Measurements from ENCODE around the gene STRADA. TPM values are rescaled to one million over a fixed set of nuclear protein-coding genes. Genes with fewer than 3 reads are reported as not detected.
A peak's percentile ranks its signal among the peaks of the same experiment; 100 is the strongest.

Gene STRADA
- total and polyA plus RNA-seq, 7 experiments from 2014 or later, result 19.9 to 69.7 (median 54.0) TPM

GRCh38 chr17:63696381-63696961 is 45.1 kb downstream of the STRADA start:
- H3K4me1 Mint-ChIP-seq, result peaks cover 45 to 62% (median 47%) of the 10 kb centered on the region in 7 donors
- DNase-seq, result peak in 8 of 9 donors; percentile 23 to 64 (median 54)
- H3K27me3 Mint-ChIP-seq, result no peaks in the 10 kb centered on the region
- peak overlapping the region; percentile 83 to 100 (median 98) for H3K4me3 Mint-ChIP-seq
- H3K9me3 Mint-ChIP-seq, result peaks cover 0 to 11% (median 0%) of the 10 kb centered on the region in 11 donors
- H3K36me3 ChIP-seq (ENCODE audit: control insufficient read depth in 2 of 3, insufficient read depth in 3 of 3, low read length in 3 of 3), result peaks cover 6 to 56% (median 24%) of the 10 kb centered on the region in 3 experiments
- ChIA-PET POLR2A (interaction anchor here (0.7 to 7.5 kb wide), 21 partner anchors 10 to 449 kb away, joined by 3 to 810 read pairs (median 14); partner anchors contain the start of genes CCDC47, DDX42, FTSJ3 and MAP3K3), CTCF (interaction anchor here (0.9 to 7.8 kb wide), 4 partner anchors 13 to 132 kb away, joined by 3 to 198 read pairs (median 6); partner anchors contain the start of genes CCDC47 and DDX42)
- peaks cover 41 to 44% of the 10 kb centered on the region in 2 donors for H3K4me1 ChIP-seq (ENCODE audit: control insufficient read depth in 2 of 2, insufficient read depth in 2 of 2, low read length in 2 of 2)
- intact Hi-C loops (cut with micrococcal nuclease), result loop anchor here (5.0 kb wide), 2 partner anchors 84 to 269 kb away; no protein-coding TSS in a partner anchor
- H3K4me3 ChIP-seq (ENCODE audit: low read length), result peak overlapping the region; percentile 81
- no peaks in the 10 kb centered on the region for H3K9me3 ChIP-seq (ENCODE audit: control insufficient read depth in 2 of 3, low read length in 3 of 3)
- peak overlapping the region; percentile 89 to 100 (median 99) for H3K27ac Mint-ChIP-seq
- peak overlapping the region; percentile 93 for H3K27ac ChIP-seq (ENCODE audit: low read depth, low read length)
- ATAC-seq, result no peak
- no peaks in the 10 kb centered on the region for H3K27me3 ChIP-seq (ENCODE audit: control insufficient read depth in 2 of 2, insufficient read depth in 2 of 2, low read length in 2 of 2)
- H3K36me3 Mint-ChIP-seq, result peaks cover 3 to 33% (median 24%) of the 10 kb centered on the region in 5 donors

DNA sequence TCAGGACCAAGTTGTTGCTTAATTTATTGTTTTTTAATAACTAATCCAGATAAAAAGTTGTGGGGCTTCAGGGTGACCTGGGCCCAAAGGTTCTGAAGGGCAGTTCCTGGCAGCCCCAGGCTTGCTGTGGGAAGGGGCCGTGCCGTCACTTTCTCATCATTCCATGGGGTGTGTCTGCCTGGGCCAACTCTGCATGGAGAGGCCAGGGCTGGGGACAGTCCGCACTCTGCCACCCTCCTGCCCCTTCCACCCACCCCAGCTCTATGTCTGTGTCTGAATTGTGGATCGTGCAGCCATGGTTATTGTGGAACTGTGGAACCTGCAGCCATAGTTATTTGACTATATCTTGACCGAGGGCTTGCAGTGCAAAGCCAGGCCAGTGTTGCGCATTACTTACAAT is 45.7 kb downstream of the STRADA start:
- CTCF ChIA-PET, result interaction anchor here (0.5 to 7.8 kb wide), 4 partner anchors 13 to 139 kb away, joined by 3 to 198 read pairs (median 3); no protein-coding TSS in a partner anchor
- Mint-ChIP-seq H3K4me3 (peak overlapping the region; percentile 83 to 100 (median 98)), H3K27me3 (no peaks in the 10 kb centered on the region), H3K9me3 (peaks cover 0 to 13% (median 0%) of the 10 kb centered on the region in 11 donors), H3K36me3 (peaks cover 3 to 36% (median 24%) of the 10 kb centered on the region in 5 donors), H3K4me1 (peaks cover 42 to 62% (median 49%) of the 10 kb centered on the region in 7 donors), H3K27ac (peak overlapping the region; percentile 89 to 100 (median 99))
- Histone ChIP-seq H3K4me1 (ENCODE audit: control insufficient read depth in 2 of 2, insufficient read depth in 2 of 2, low read length in 2 of 2) (peaks cover 36 to 44% of the 10 kb centered on the region in 2 donors), H3K4me3 (ENCODE audit: low read length) (peak overlapping the region; percentile 81), H3K36me3 (ENCODE audit: control insufficient read depth in 2 of 3, insufficient read depth in 3 of 3, low read length in 3 of 3) (peaks cover 6 to 61% (median 24%) of the 10 kb centered on the region in 3 experiments), H3K27me3 (ENCODE audit: control insufficient read depth in 2 of 2, insufficient read depth in 2 of 2, low read length in 2 of 2) (no peaks in the 10 kb centered on the region), H3K9me3 (ENCODE audit: control insufficient read depth in 2 of 3, low read length in 3 of 3) (no peaks in the 10 kb centered on the region), H3K27ac (ENCODE audit: low read depth, low read length) (peak overlapping the region; percentile 93)
- intact Hi-C loops (cut with micrococcal nuclease), result loop anchor here (5.0 kb wide), 2 partner anchors 84 to 269 kb away; no protein-coding TSS in a partner anchor
- ATAC-seq (no peak), DNase-seq (peak in 3 of 9 donors; percentile 8 to 45 (median 14))
- POLR2A ChIA-PET, result interaction anchor here (0.5 to 7.5 kb wide), 26 partner anchors 9 to 450 kb away, joined by 3 to 810 read pairs (median 8); partner anchors contain the start of genes CCDC47, DDX42, FTSJ3 and MAP3K3

GRCh38 chr17:63694950-63695773 is 46.4 kb downstream of the STRADA start:
- peaks cover 35 to 44% of the 10 kb centered on the region in 2 donors for H3K4me1 ChIP-seq (ENCODE audit: control insufficient read depth in 2 of 2, insufficient read depth in 2 of 2, low read length in 2 of 2)
- POLR2A ChIA-PET, result interaction anchor here (0.5 to 7.5 kb wide), 37 partner anchors 7 to 450 kb away, joined by 3 to 810 read pairs (median 4); partner anchors contain the start of genes CCDC47, CYB561, DCAF7 and DDX42
- H3K4me3 ChIP-seq (ENCODE audit: low read length), result peak overlapping the region; percentile 9
- DNase-seq (peak in 6 of 9 donors; percentile 20 to 44 (median 34)), ATAC-seq (no peak)
- Mint-ChIP-seq H3K4me3 (peak overlapping the region; percentile 20 to 100 (median 89)), H3K36me3 (peaks cover 3 to 43% (median 28%) of the 10 kb centered on the region in 5 donors), H3K27ac (peak overlapping the region; percentile 66 to 99 (median 95)), H3K9me3 (peaks cover 0 to 13% (median 0%) of the 10 kb centered on the region in 11 donors), H3K4me1 (peaks cover 42 to 63% (median 50%) of the 10 kb centered on the region in 7 donors), H3K27me3 (no peaks in the 10 kb centered on the region)
- no peaks in the 10 kb centered on the region for H3K27me3 ChIP-seq (ENCODE audit: control insufficient read depth in 2 of 2, insufficient read depth in 2 of 2, low read length in 2 of 2)
- CTCF ChIA-PET, result interaction anchor here (0.5 to 7.8 kb wide), 8 partner anchors 12 to 139 kb away, joined by 3 to 198 read pairs (median 4); no protein-coding TSS in a partner anchor
- H3K27ac ChIP-seq (ENCODE audit: low read depth, low read length), result peak overlapping the region; percentile 93
- H3K9me3 ChIP-seq (ENCODE audit: control insufficient read depth in 2 of 3, low read length in 3 of 3), result no peaks in the 10 kb centered on the region
- H3K36me3 ChIP-seq (ENCODE audit: control insufficient read depth in 2 of 3, insufficient read depth in 3 of 3, low read length in 3 of 3), result peaks cover 6 to 69% (median 29%) of the 10 kb centered on the region in 3 experiments
- intact Hi-C loops (cut with micrococcal nuclease), result loop anchor here (5.0 kb wide), 2 partner anchors 83 to 268 kb away; no protein-coding TSS in a partner anchor

DNA sequence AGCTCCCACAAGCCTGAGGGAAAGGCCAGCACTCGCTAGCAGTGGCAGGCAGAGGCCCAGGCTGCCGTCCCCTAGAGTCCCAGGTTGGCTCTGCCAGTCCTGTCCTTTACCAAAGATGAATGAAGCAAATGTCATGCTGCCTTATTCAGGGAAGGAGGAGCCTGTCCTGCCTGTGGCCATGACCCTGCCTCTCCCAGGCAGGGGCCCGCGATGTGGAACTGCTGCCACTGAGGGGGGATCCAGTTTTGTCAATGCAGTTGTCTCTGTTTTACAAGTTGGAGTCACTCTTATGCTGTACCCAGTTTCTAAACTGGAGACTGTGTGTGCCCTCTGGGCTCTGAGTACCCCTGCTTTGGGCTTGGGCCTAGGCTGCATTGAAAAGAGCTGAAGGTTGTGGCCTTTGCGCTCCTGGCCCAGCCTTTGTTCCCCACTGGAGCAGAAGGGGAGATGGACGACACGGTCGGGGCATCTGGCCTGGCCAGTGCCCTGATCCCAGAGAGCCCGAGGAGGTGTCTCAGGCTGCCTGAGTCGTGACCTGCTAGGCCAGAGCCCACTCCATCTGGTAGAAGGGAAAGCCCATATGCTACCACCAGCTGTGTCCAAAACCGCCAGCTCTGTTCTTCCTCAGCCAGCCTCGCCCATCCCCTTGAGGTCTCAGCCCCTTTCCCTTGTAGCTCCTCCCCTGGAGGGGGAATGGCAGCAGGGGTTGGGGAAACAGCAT is 47.2 kb downstream of the STRADA start:
- Mint-ChIP-seq H3K27me3 (no peaks in the 10 kb centered on the region), H3K9me3 (peaks cover 0 to 13% (median 0%) of the 10 kb centered on the region in 11 donors), H3K4me3 (peak overlapping the region; percentile 2 to 100 (median 89)), H3K4me1 (peaks cover 42 to 63% (median 50%) of the 10 kb centered on the region in 7 donors), H3K36me3 (peaks cover 3 to 47% (median 28%) of the 10 kb centered on the region in 5 donors), H3K27ac (peak overlapping the region; percentile 66 to 99 (median 95))
- Histone ChIP-seq H3K4me1 (ENCODE audit: control insufficient read depth in 2 of 2, insufficient read depth in 2 of 2, low read length in 2 of 2) (peaks cover 35 to 44% of the 10 kb centered on the region in 2 donors), H3K36me3 (ENCODE audit: control insufficient read depth in 2 of 3, insufficient read depth in 3 of 3, low read length in 3 of 3) (peaks cover 6 to 76% (median 34%) of the 10 kb centered on the region in 3 experiments), H3K27ac (ENCODE audit: low read depth, low read length) (peak overlapping the region; percentile 93), H3K9me3 (ENCODE audit: control insufficient read depth in 2 of 3, low read length in 3 of 3) (no peaks in the 10 kb centered on the region), H3K27me3 (ENCODE audit: control insufficient read depth in 2 of 2, insufficient read depth in 2 of 2, low read length in 2 of 2) (no peaks in the 10 kb centered on the region), H3K4me3 (ENCODE audit: low read length) (no peak overlapping the region)
- ATAC-seq (no peak), DNase-seq (peak in 5 of 9 donors; percentile 30 to 51 (median 40))
- intact Hi-C loops (cut with micrococcal nuclease), result no loop called here
- CTCF ChIA-PET, result interaction anchor here (0.7 to 7.8 kb wide), 5 partner anchors 16 to 104 kb away, joined by 3 to 198 read pairs (median 5); no protein-coding TSS in a partner anchor
- POLR2A ChIA-PET, result interaction anchor here (0.5 to 7.5 kb wide), 33 partner anchors 8 to 1294 kb away, joined by 3 to 810 read pairs (median 6); partner anchors contain the start of genes CCDC47, CYB561, DCAF7 and DDX42

GRCh38 chr17:63693411-63694113 is 48.0 kb downstream of the STRADA start:
- ATAC-seq (no peak), DNase-seq (peak in 2 of 9 donors; percentile 7 to 18)
- peaks cover 0 to 11% (median 0%) of the 10 kb centered on the region in 11 donors for H3K9me3 Mint-ChIP-seq
- H3K27me3 ChIP-seq (ENCODE audit: control insufficient read depth in 2 of 2, insufficient read depth in 2 of 2, low read length in 2 of 2), result no peaks in the 10 kb centered on the region
- POLR2A ChIA-PET, result interaction anchor here (0.5 to 7.5 kb wide), 20 partner anchors 7 to 1295 kb away, joined by 3 to 810 read pairs (median 22); partner anchors contain the start of genes CCDC47, CYB561, DDX42 and MAP3K3
- H3K27ac ChIP-seq (ENCODE audit: low read depth, low read length), result peak overlapping the region; percentile 93
- H3K36me3 ChIP-seq (ENCODE audit: control insufficient read depth in 2 of 3, insufficient read depth in 3 of 3, low read length in 3 of 3), result peaks cover 6 to 78% (median 28%) of the 10 kb centered on the region in 3 experiments
- no peaks in the 10 kb centered on the region for H3K9me3 ChIP-seq (ENCODE audit: control insufficient read depth in 2 of 3, low read length in 3 of 3)
- intact Hi-C loops (cut with micrococcal nuclease), result no loop called here
- peaks cover 42 to 63% (median 50%) of the 10 kb centered on the region in 7 donors for H3K4me1 Mint-ChIP-seq
- peak overlapping the region; percentile 48 to 99 (median 84) for H3K27ac Mint-ChIP-seq
- peak overlapping the region in 8 of 10 donors; percentile 16 to 99 (median 52) for H3K4me3 Mint-ChIP-seq
- CTCF ChIA-PET, result interaction anchor here (7.8 kb wide), 1 partner anchor 16 kb away, joined by 198 read pairs; no protein-coding TSS in a partner anchor
- H3K27me3 Mint-ChIP-seq, result no peaks in the 10 kb centered on the region
- peaks cover 35 to 44% of the 10 kb centered on the region in 2 donors for H3K4me1 ChIP-seq (ENCODE audit: control insufficient read depth in 2 of 2, insufficient read depth in 2 of 2, low read length in 2 of 2)
- peaks cover 3 to 48% (median 27%) of the 10 kb centered on the region in 5 donors for H3K36me3 Mint-ChIP-seq
- H3K4me3 ChIP-seq (ENCODE audit: low read length), result no peak overlapping the region
